ENCODE data around the gene GRHL3. TPM values are rescaled to one million over a fixed set of nuclear protein-coding genes. Genes with fewer than 3 reads are reported as not detected.

The GRHL3 gene
- total and polyA plus RNA-seq, 7 donors: 0.23 to 0.63 TPM; not detected in 5

DNA sequence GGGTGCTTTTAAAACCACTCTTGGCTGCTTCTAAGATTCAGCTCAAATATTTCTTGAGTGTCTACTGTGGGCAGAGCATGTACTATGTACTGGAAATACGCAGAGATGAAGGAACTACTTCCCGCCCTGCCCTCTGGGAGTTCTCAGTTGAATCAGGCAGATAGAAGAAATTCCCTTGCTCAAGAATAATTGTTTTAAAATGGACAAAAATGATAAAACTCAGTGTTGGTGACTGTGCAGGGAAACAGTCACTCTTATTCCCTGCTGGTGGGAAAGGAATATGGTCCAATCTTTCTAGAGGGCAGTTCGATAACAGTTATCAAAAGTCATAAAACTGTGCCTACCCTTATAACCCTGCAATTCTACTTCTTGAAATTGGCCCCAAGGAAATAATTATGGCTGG is 16.9 kb upstream of the GRHL3 start:
- Histone ChIP-seq H3K4me1 (peaks cover 0 to 4% (median 2%) of the 10 kb centered on the region in 4 donors), H3K4me3 (no peak overlapping the region), H3K36me3 (no peaks in the 10 kb centered on the region), H3K27ac (no peak overlapping the region), H3K9me3 (no peaks in the 10 kb centered on the region), H3K27me3 (peaks cover 0 to 6% (median 0%) of the 10 kb centered on the region in 3 donors)
- WGBS, 2 donors: 61 to 83% methylated on average over 3 of the region's 3 CpGs
- no peak for DNase-seq
- intact Hi-C loops (cut with DNase I): no loop called here
- TF ChIP-seq EP300 (IDR thresholded peaks at IDR 0.05) (no peak), POLR2A (IDR thresholded peaks at IDR 0.05) (no peak)

DNA sequence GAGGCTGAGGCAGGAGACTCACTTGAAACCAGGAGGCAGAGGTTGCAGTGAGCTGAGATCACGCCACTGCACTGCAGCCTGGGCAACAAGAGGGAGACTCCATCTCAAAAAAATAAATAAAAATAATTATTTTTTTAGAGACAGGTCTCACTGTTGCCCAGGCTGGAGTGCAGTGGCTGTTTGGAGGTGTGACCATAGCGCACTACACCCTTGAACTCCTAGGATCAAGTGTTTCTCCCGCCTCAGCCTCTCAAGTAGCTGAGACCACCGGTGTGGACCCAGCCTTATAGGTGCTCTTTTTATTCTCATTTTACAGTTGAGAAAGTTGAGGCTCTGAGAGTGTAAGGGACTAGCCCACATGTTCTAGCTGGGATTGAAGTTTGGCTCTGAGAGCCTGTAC is 15.6 kb upstream of the GRHL3 start:
- intact Hi-C loops (cut with DNase I): no loop called here
- Histone ChIP-seq H3K4me1 (no peaks in the 10 kb centered on the region), H3K27me3 (peaks cover 0 to 6% (median 0%) of the 10 kb centered on the region in 3 donors), H3K27ac (no peak overlapping the region), H3K4me3 (no peak overlapping the region), H3K9me3 (no peaks in the 10 kb centered on the region), H3K36me3 (no peaks in the 10 kb centered on the region)
- DNase-seq: no peak
- TF ChIP-seq, protein P1, sequence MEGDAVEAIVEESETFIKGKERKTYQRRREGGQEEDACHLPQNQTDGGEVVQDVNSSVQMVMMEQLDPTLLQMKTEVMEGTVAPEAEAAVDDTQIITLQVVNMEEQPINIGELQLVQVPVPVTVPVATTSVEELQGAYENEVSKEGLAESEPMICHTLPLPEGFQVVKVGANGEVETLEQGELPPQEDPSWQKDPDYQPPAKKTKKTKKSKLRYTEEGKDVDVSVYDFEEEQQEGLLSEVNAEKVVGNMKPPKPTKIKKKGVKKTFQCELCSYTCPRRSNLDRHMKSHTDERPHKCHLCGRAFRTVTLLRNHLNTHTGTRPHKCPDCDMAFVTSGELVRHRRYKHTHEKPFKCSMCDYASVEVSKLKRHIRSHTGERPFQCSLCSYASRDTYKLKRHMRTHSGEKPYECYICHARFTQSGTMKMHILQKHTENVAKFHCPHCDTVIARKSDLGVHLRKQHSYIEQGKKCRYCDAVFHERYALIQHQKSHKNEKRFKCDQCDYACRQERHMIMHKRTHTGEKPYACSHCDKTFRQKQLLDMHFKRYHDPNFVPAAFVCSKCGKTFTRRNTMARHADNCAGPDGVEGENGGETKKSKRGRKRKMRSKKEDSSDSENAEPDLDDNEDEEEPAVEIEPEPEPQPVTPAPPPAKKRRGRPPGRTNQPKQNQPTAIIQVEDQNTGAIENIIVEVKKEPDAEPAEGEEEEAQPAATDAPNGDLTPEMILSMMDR (IDR thresholded peaks at IDR 0.05): no peak
- TF ChIP-seq POLR2AphosphoS5 (IDR thresholded peaks at IDR 0.05) (no peak), POLR2A (IDR thresholded peaks at IDR 0.05) (no peak), EP300 (IDR thresholded peaks at IDR 0.05) (no peak)
- WGBS, 2 donors: 85 to 93% methylated on average over 4 of the region's 4 CpGs

DNA sequence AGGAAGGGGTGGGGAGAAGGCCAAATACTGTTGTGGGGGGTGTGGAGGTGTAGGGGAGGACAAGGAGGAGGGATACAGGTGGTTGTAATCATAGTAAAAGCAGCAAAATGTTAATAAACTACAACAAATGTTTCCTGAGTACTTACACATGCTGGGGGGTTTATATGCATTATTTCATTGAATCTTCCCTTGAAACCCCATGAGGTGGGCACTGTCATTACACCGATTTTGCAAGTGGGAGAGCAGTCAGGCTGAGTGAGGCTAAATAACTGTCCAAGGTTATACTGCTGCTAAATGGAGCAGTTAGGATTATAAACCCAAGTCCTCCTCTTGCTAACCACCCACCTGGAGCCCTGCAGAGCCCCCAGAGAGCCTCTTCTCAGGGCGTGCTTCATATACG is 14.4 kb upstream of the GRHL3 start:
- 84 to 85% methylated on average over 3 of the region's 3 CpGs for WGBS, 2 donors
- Histone ChIP-seq H3K9me3 (no peaks in the 10 kb centered on the region), H3K36me3 (no peaks in the 10 kb centered on the region), H3K27me3 (peaks cover 0 to 6% (median 0%) of the 10 kb centered on the region in 3 donors), H3K4me3 (no peak overlapping the region), H3K27ac (no peak overlapping the region), H3K4me1 (no peaks in the 10 kb centered on the region)
- no peak for TF ChIP-seq POLR2A (IDR thresholded peaks at IDR 0.05)
- TF ChIP-seq, protein P1 (IDR thresholded peaks at IDR 0.05): no peak
- intact Hi-C loops (cut with DNase I): no loop called here
- no peak for DNase-seq

- TF ChIP-seq EP300 (IDR thresholded peaks at IDR 0.05) (no peak), POLR2AphosphoS5 (IDR thresholded peaks at IDR 0.05) (no peak), POLR2A (IDR thresholded peaks at IDR 0.05) (no peak)
- TF ChIP-seq, protein P1 (IDR thresholded peaks at IDR 0.05): no peak
- no peak overlapping the region for H3K27ac ChIP-seq
- no peak for DNase-seq
- intact Hi-C loops (cut with DNase I): no loop called here
- no peaks in the 10 kb centered on the region for H3K36me3 ChIP-seq
- H3K4me1 ChIP-seq: no peaks in the 10 kb centered on the region
- no peaks in the 10 kb centered on the region for H3K9me3 ChIP-seq
- no peak overlapping the region for H3K4me3 ChIP-seq
- 73 to 85% methylated on average over 7 of the region's 7 CpGs for WGBS, 2 donors
- H3K27me3 ChIP-seq: peaks cover 0 to 6% (median 0%) of the 10 kb centered on the region in 3 donors
Observed at GRCh38 chr1:24308365-24309015, 10.7 kb upstream of the GRHL3 start.

- Histone ChIP-seq H3K4me1 (no peaks in the 10 kb centered on the region), H3K27me3 (peaks cover 0 to 3% (median 2%) of the 10 kb centered on the region in 3 donors), H3K36me3 (no peaks in the 10 kb centered on the region), H3K27ac (no peak overlapping the region), H3K9me3 (no peaks in the 10 kb centered on the region), H3K4me3 (no peak overlapping the region)
- DNase-seq: no peak
- 93 to 94% methylated on average over 4 of the region's 4 CpGs for WGBS, 2 donors
- intact Hi-C loops (cut with DNase I): no loop called here
- TF ChIP-seq EP300 (IDR thresholded peaks at IDR 0.05) (no peak), POLR2A (IDR thresholded peaks at IDR 0.05) (no peak), POLR2AphosphoS5 (IDR thresholded peaks at IDR 0.05) (no peak)
- TF ChIP-seq, protein P1 (IDR thresholded peaks at IDR 0.05): no peak
Observed at GRCh38 chr1:24309762-24310485, 9.2 kb upstream of the GRHL3 start.
